Activated naive CD4-positive, alpha-beta T cell treated with anti-CD3 and anti-CD28 coated beads, Interleukin-2, amount 50 U/mL, for 24 hours (primary cell): Measurements from ENCODE around the gene RAC2.

Experiments used
- H3K27ac Mint-ChIP-seq: one replicate; pipeline ENCODE4 v1.8.0; 2021; ENCODE audit warnings: mild to moderate bottlenecking, mixed read lengths
- H3K27me3 Mint-ChIP-seq: one replicate; pipeline ENCODE4 v1.8.0; 2021; ENCODE audit warnings: mixed read lengths
- H3K36me3 Mint-ChIP-seq: one replicate; pipeline ENCODE4 v1.8.0; 2021; ENCODE audit warnings: mixed read lengths
- H3K4me1 Mint-ChIP-seq: one replicate; pipeline ENCODE4 v1.8.0; 2021; ENCODE audit warnings: mixed read lengths
- H3K4me3 Mint-ChIP-seq: one replicate; pipeline ENCODE4 v1.8.0; 2021; ENCODE audit warnings: mild to moderate bottlenecking, mixed read lengths
- H3K9me3 Mint-ChIP-seq: one replicate; pipeline ENCODE4 v1.8.0; 2021; ENCODE audit warnings: mixed read lengths

Gene RAC2

GRCh38 chr22:37281195-37281594 lies 37.1 kb upstream of the RAC2 start:
- peaks cover 58% of the 10 kb centered on the region for H3K4me1 Mint-ChIP-seq
- no peaks in the 10 kb centered on the region for H3K27me3 Mint-ChIP-seq
- no peaks in the 10 kb centered on the region for H3K9me3 Mint-ChIP-seq
- H3K27ac Mint-ChIP-seq = no peak overlapping the region
- H3K4me3 Mint-ChIP-seq = no peak overlapping the region
- H3K36me3 Mint-ChIP-seq = peaks cover 5% of the 10 kb centered on the region

GRCh38 chr22:37280718-37281117 lies 36.6 kb upstream of the RAC2 start:
- Mint-ChIP-seq H3K36me3 (peaks cover under 1% of the 10 kb centered on the region), H3K9me3 (no peaks in the 10 kb centered on the region), H3K4me3 (no peak overlapping the region), H3K4me1 (peaks cover 53% of the 10 kb centered on the region), H3K27ac (peak overlapping the region; percentile 13), H3K27me3 (no peaks in the 10 kb centered on the region)

- Mint-ChIP-seq H3K36me3 (no peaks in the 10 kb centered on the region), H3K4me3 (no peak overlapping the region), H3K9me3 (no peaks in the 10 kb centered on the region), H3K27ac (no peak overlapping the region), H3K27me3 (no peaks in the 10 kb centered on the region), H3K4me1 (peaks cover 45% of the 10 kb centered on the region)
Observed at GRCh38 chr22:37279331-37280181, 35.5 kb upstream of the RAC2 start.

- Mint-ChIP-seq H3K27me3 (no peaks in the 10 kb centered on the region), H3K9me3 (no peaks in the 10 kb centered on the region), H3K4me3 (no peak overlapping the region), H3K27ac (no peak overlapping the region), H3K4me1 (peaks cover 36% of the 10 kb centered on the region), H3K36me3 (no peaks in the 10 kb centered on the region)
Observed at GRCh38 chr22:37278261-37278660, 34.2 kb upstream of the RAC2 start.

GRCh38 chr22:37277384-37277783 lies 33.3 kb upstream of the RAC2 start:
- H3K36me3 Mint-ChIP-seq = no peaks in the 10 kb centered on the region
- peaks cover 27% of the 10 kb centered on the region for H3K4me1 Mint-ChIP-seq
- peak overlapping the region; percentile 62 for H3K27ac Mint-ChIP-seq
- H3K27me3 Mint-ChIP-seq = no peaks in the 10 kb centered on the region
- no peaks in the 10 kb centered on the region for H3K9me3 Mint-ChIP-seq
- peak overlapping the region; percentile 7 for H3K4me3 Mint-ChIP-seq

GRCh38 chr22:37276776-37277175 lies 32.7 kb upstream of the RAC2 start:
- no peak overlapping the region for H3K4me3 Mint-ChIP-seq
- no peak overlapping the region for H3K27ac Mint-ChIP-seq
- no peaks in the 10 kb centered on the region for H3K9me3 Mint-ChIP-seq
- H3K4me1 Mint-ChIP-seq = peaks cover 21% of the 10 kb centered on the region
- H3K27me3 Mint-ChIP-seq = no peaks in the 10 kb centered on the region
- no peaks in the 10 kb centered on the region for H3K36me3 Mint-ChIP-seq

- Mint-ChIP-seq H3K36me3 (no peaks in the 10 kb centered on the region), H3K27ac (peak overlapping the region; percentile 21), H3K4me3 (no peak overlapping the region), H3K27me3 (no peaks in the 10 kb centered on the region), H3K9me3 (no peaks in the 10 kb centered on the region), H3K4me1 (peaks cover 14% of the 10 kb centered on the region)
Observed at GRCh38 chr22:37275622-37276021, 31.6 kb upstream of the RAC2 start.

- Mint-ChIP-seq H3K36me3 (no peaks in the 10 kb centered on the region), H3K4me1 (peaks cover 16% of the 10 kb centered on the region), H3K4me3 (no peak overlapping the region), H3K27me3 (no peaks in the 10 kb centered on the region), H3K27ac (no peak overlapping the region), H3K9me3 (no peaks in the 10 kb centered on the region)
Observed at GRCh38 chr22:37275134-37275533, 31.1 kb upstream of the RAC2 start.

GRCh38 chr22:37274380-37274862 lies 30.4 kb upstream of the RAC2 start:
- no peaks in the 10 kb centered on the region for H3K36me3 Mint-ChIP-seq
- no peaks in the 10 kb centered on the region for H3K27me3 Mint-ChIP-seq
- H3K4me3 Mint-ChIP-seq = no peak overlapping the region
- H3K4me1 Mint-ChIP-seq = peaks cover 19% of the 10 kb centered on the region
- H3K27ac Mint-ChIP-seq = no peak overlapping the region
- no peaks in the 10 kb centered on the region for H3K9me3 Mint-ChIP-seq

GRCh38 chr22:37273846-37274225 lies 29.8 kb upstream of the RAC2 start:
- H3K4me1 Mint-ChIP-seq = peaks cover 17% of the 10 kb centered on the region
- H3K27me3 Mint-ChIP-seq = no peaks in the 10 kb centered on the region
- H3K4me3 Mint-ChIP-seq = no peak overlapping the region
- H3K27ac Mint-ChIP-seq = no peak overlapping the region
- no peaks in the 10 kb centered on the region for H3K36me3 Mint-ChIP-seq
- no peaks in the 10 kb centered on the region for H3K9me3 Mint-ChIP-seq

GRCh38 chr22:37273126-37273845 lies 29.2 kb upstream of the RAC2 start:
- Mint-ChIP-seq H3K36me3 (no peaks in the 10 kb centered on the region), H3K4me1 (peaks cover 12% of the 10 kb centered on the region), H3K27me3 (no peaks in the 10 kb centered on the region), H3K27ac (no peak overlapping the region), H3K4me3 (no peak overlapping the region), H3K9me3 (no peaks in the 10 kb centered on the region)

- H3K9me3 Mint-ChIP-seq = no peaks in the 10 kb centered on the region
- H3K4me1 Mint-ChIP-seq = peaks cover 28% of the 10 kb centered on the region
Observed at GRCh38 chr22:37270928-37271650, 27.0 kb upstream of the RAC2 start.

GRCh38 chr22:37269936-37270678 lies 26.0 kb upstream of the RAC2 start:
- Mint-ChIP-seq H3K4me1 (peaks cover 28% of the 10 kb centered on the region), H3K27me3 (no peaks in the 10 kb centered on the region), H3K9me3 (no peaks in the 10 kb centered on the region), H3K4me3 (no peak overlapping the region), H3K27ac (peak overlapping the region; percentile 46), H3K36me3 (peaks cover 1% of the 10 kb centered on the region)

More at GRCh38 chr22:37270928-37271650, 27.0 kb upstream of the RAC2 start:
- H3K4me3 Mint-ChIP-seq = no peak overlapping the region
- H3K27me3 Mint-ChIP-seq = no peaks in the 10 kb centered on the region
- H3K27ac Mint-ChIP-seq = no peak overlapping the region
- no peaks in the 10 kb centered on the region for H3K36me3 Mint-ChIP-seq

- no peaks in the 10 kb centered on the region for H3K27me3 Mint-ChIP-seq
- H3K9me3 Mint-ChIP-seq = no peaks in the 10 kb centered on the region
- peaks cover 1% of the 10 kb centered on the region for H3K36me3 Mint-ChIP-seq
- peaks cover 28% of the 10 kb centered on the region for H3K4me1 Mint-ChIP-seq
- H3K4me3 Mint-ChIP-seq = peak overlapping the region; percentile 90
- H3K27ac Mint-ChIP-seq = no peak overlapping the region
Observed at GRCh38 chr22:37267661-37268413, 23.8 kb upstream of the RAC2 start.
